Measurements from ENCODE around the gene TPCN2. TPM values are rescaled to one million over a fixed set of nuclear protein-coding genes. Genes with fewer than 3 reads are reported as not detected.

Gene TPCN2
- total and polyA plus RNA-seq, 9 of the 15 experiments (the other 6 are each of a cell fraction or from before 2014, with no cell fraction given): 0.66 to 10.2 (median 4.6) TPM

DNA sequence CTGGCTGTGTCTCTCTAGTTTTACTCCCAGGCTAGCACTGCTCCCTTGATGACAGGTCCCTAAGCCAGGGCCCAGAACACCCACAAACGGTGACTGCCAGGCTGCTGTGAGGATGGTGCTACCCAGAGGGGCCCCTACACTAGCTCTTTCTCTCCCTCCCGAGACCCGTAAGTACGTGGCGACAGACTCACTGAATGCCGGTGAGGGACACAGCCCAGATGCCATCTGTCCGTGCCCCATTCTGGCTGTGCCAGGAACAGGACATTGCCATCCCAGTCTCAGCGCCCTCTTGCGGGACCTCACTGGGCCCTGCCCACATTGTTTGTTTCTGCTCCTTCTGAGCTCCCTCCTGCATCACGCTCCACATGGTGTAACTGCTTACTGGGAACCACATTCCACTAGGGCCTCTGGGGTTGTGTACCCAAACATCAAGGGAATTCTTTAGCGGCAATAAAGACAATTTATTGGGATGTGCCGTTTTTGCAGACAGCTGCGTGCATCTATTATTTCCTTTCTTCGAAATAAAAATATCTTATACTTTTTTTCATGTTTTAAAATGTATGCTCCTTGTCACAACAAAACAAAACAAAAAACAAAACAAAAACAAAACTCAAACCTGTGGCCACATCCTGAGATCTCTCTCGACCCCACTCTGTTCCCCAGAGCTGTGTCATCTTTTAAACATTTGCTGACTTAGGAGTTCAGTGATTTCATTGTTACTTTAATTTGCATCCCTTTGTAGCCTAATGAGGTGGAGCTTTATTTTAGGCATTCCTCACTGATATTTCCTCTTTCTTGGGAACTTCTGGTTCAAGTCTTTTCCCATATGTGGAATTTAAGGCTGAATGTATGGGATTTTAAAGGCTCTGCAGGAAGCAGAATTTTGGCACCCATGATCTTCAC is 4.4 kb upstream of the TPCN2 start (continued):
- TF ChIP-seq ZBTB40 (IDR thresholded peaks at IDR 0.05) (no peak), ZBTB40 (CRISPR knock-in tag; IDR thresholded peaks at IDR 0.05) (no peak), ZNF696 (CRISPR knock-in tag; conservative IDR thresholded peaks at IDR 0.05) (no peak), ZFP36 (IDR thresholded peaks at IDR 0.05; ENCODE audit: low read depth, low read length, partially characterized antibody) (no peak), ZNF79 (CRISPR knock-in tag; IDR thresholded peaks at IDR 0.05; ENCODE audit: low read depth) (no peak), C11orf30 (IDR thresholded peaks at IDR 0.05; ENCODE audit: low read depth) (peak; percentile 60), GATAD2B (IDR thresholded peaks at IDR 0.05; ENCODE audit: borderline replicate concordance) (no peak), NCOA2 (IDR thresholded peaks at IDR 0.05; ENCODE audit: partially characterized antibody in 2 of 2) (no peak), ZFP1 (CRISPR knock-in tag; IDR thresholded peaks at IDR 0.05) (no peak), RBM14 (IDR thresholded peaks at IDR 0.05; ENCODE audit: borderline replicate concordance, insufficient read depth, low read depth, low read length) (no peak), RAD21 (CRISPR knock-in tag; conservative IDR thresholded peaks at IDR 0.05 in 1 of 2, IDR thresholded peaks at IDR 0.05 in 1 of 2) (peak in 1 of 2 experiments; percentile 32; a peak in 1 of 4 replicates), FOXJ3 (CRISPR knock-in tag; IDR thresholded peaks at IDR 0.05) (no peak), HNRNPL (IDR thresholded peaks at IDR 0.05; ENCODE audit: low read depth, low read length) (no peak)
- TF ChIP-seq, protein P1, sequence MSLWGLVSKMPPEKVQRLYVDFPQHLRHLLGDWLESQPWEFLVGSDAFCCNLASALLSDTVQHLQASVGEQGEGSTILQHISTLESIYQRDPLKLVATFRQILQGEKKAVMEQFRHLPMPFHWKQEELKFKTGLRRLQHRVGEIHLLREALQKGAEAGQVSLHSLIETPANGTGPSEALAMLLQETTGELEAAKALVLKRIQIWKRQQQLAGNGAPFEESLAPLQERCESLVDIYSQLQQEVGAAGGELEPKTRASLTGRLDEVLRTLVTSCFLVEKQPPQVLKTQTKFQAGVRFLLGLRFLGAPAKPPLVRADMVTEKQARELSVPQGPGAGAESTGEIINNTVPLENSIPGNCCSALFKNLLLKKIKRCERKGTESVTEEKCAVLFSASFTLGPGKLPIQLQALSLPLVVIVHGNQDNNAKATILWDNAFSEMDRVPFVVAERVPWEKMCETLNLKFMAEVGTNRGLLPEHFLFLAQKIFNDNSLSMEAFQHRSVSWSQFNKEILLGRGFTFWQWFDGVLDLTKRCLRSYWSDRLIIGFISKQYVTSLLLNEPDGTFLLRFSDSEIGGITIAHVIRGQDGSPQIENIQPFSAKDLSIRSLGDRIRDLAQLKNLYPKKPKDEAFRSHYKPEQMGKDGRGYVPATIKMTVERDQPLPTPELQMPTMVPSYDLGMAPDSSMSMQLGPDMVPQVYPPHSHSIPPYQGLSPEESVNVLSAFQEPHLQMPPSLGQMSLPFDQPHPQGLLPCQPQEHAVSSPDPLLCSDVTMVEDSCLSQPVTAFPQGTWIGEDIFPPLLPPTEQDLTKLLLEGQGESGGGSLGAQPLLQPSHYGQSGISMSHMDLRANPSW (CRISPR knock-in tag; IDR thresholded peaks at IDR 0.05): no peak

All from K562 (cell line).